Liver (tissue), 9 donors: ENCODE measurements around the gene CACNA1I. TPM values are rescaled to one million over a fixed set of nuclear protein-coding genes. Genes with fewer than 3 reads are reported as not detected.

Experiments used
- DNase-seq: peaks from one replicate; pipeline ENCODE4 v3.0.0-alpha.2; 2017; ENCODE audit warnings: low spot score
- H3K27ac ChIP-seq, 2 donors: one replicate each; pipeline ENCODE4 v1.7.0; 2013; ENCODE audit warnings: inconsistent platforms in 2 of 2, low read length in 2 of 2, control low read depth in 1 of 2, low read depth in 1 of 2, mild to moderate bottlenecking in 1 of 2
- H3K27me3 ChIP-seq, 4 donors: one replicate each; pipeline versions ENCODE4 v1.6.1 to v1.7.0; 2013; ENCODE audit warnings: low read length in 3 of 4, inconsistent platforms in 1 of 4, mild to moderate bottlenecking in 1 of 4, moderate library complexity in 1 of 4; ENCODE audit not compliant: control insufficient read depth in 4 of 4, insufficient read depth in 4 of 4
- H3K36me3 ChIP-seq, 4 donors: one replicate each; pipeline versions ENCODE4 v1.6.1 to v1.7.0; 2013; ENCODE audit warnings: low read length in 3 of 4, mild to moderate bottlenecking in 3 of 4, low read depth in 1 of 4, moderate library complexity in 1 of 4; ENCODE audit not compliant: control insufficient read depth in 4 of 4, insufficient read depth in 3 of 4
- H3K4me1 ChIP-seq, 4 donors: one replicate each; pipeline versions ENCODE4 v1.6.1 to v1.7.0; 2013; ENCODE audit warnings: low read length in 3 of 4, mild to moderate bottlenecking in 3 of 4, moderate library complexity in 1 of 4; ENCODE audit not compliant: control insufficient read depth in 4 of 4, insufficient read depth in 4 of 4
- H3K4me3 ChIP-seq, 3 donors: one replicate each; pipeline versions ENCODE4 v1.6.1 to v1.7.0; 2013; ENCODE audit warnings: low read length in 3 of 3, control low read depth in 1 of 3, low read depth in 1 of 3, mild to moderate bottlenecking in 1 of 3
- H3K9ac ChIP-seq, 2 donors: one replicate each; pipeline ENCODE4 v1.7.0; 2013; ENCODE audit warnings: low read length in 2 of 2, mild to moderate bottlenecking in 2 of 2, moderate library complexity in 2 of 2, control low read depth in 1 of 2, low read depth in 1 of 2
- H3K9me3 ChIP-seq, 4 donors: one replicate each; pipeline versions ENCODE4 v1.6.1 to v1.7.0; 2013; ENCODE audit warnings: low read length in 3 of 4; ENCODE audit not compliant: control insufficient read depth in 4 of 4
- EGR1 ChIP-seq, 2 donors: IDR thresholded peaks; 2 replicates each; pipeline ENCODE4 v1.6.1; 2016 to 2018; ENCODE audit warnings: antibody characterized with exemption in 2 of 2, low read depth in 2 of 2
- GABPA ChIP-seq, 2 donors: IDR thresholded peaks in 1 of 2; conservative IDR thresholded peaks in 1 of 2; 2 replicates each; pipeline ENCODE4 v1.6.1; 2016; ENCODE audit warnings: antibody characterized with exemption in 2 of 2, mild to moderate bottlenecking in 1 of 2, moderate library complexity in 1 of 2
- HNF4A ChIP-seq, 2 donors: conservative IDR thresholded peaks; 2 replicates each; pipeline ENCODE4 v1.6.1; 2016; ENCODE audit warnings: antibody characterized with exemption in 2 of 2, mild to moderate bottlenecking in 2 of 2
- HNF4G ChIP-seq: IDR thresholded peaks from 2 replicates; pipeline ENCODE4 v1.6.1; 2016; ENCODE audit warnings: antibody characterized with exemption
- JUND ChIP-seq, 2 donors: IDR thresholded peaks; 2 replicates each; pipeline ENCODE4 v1.6.1; 2016; ENCODE audit warnings: antibody characterized with exemption in 2 of 2
- RAD21 ChIP-seq, 2 donors: IDR thresholded peaks; 2 replicates each; pipeline ENCODE4 v1.6.1; 2016; ENCODE audit warnings: antibody characterized with exemption in 2 of 2, mild to moderate bottlenecking in 2 of 2
- RXRA ChIP-seq, 2 donors: IDR thresholded peaks; 2 replicates each; pipeline ENCODE4 v1.6.1; 2017 to 2018; ENCODE audit warnings: antibody characterized with exemption in 2 of 2, mild to moderate bottlenecking in 1 of 2
- TAF1 ChIP-seq: conservative IDR thresholded peaks from 2 replicates; pipeline ENCODE4 v1.6.1; 2016; ENCODE audit warnings: antibody characterized with exemption, mild to moderate bottlenecking
- YY1 ChIP-seq: IDR thresholded peaks from 2 replicates; pipeline ENCODE4 v1.6.1; 2016; ENCODE audit warnings: antibody characterized with exemption, mild to moderate bottlenecking
- WGBS: extraction: QIAGEN DNeasy Blood & Tissue Kit; methylation state at CpG from one replicate; pipeline ENCODE4 v1.1.7; 2013; 5-methylcytosine and 5-hydroxymethylcytosine counted together
- polyA plus RNA-seq, 2 donors: library from polyadenylated mRNA; stranded (reverse) in 1 of 2; unstranded in 1 of 2; fragments of 200-250 nt in 1 of 2; fragments of >200 nt in 1 of 2; fragmentation: Nextera tagmentation in 1 of 2; extraction: Ambion mirVana in 1 of 2; gene quantifications; one replicate each; pipeline versions ENCODE4 v1.2.1 to v1.2.3, GENCODE V29; 2013 to 2015
- total RNA-seq, 2 donors: library from RNA; depleted of rRNA; stranded (reverse); fragments of >200 nt; gene quantifications; one replicate each; pipeline ENCODE4 v1.2.3, GENCODE V29; 2014
- TF ChIP-seq, protein P1 (sequence below): IDR thresholded peaks from 2 replicates; pipeline ENCODE4 v1.6.1; 2016; ENCODE audit warnings: antibody characterized with exemption
- TF ChIP-seq, protein P2 (sequence below): fragments of 150-350 bp; IDR thresholded peaks from 2 replicates; pipeline ENCODE4 v1.5.1; 2017; ENCODE audit warnings: improper control_type of control experiment, low read depth, low read length; ENCODE audit not compliant: missing input control
- TF ChIP-seq, protein P3 (sequence below): IDR thresholded peaks from 2 replicates; pipeline ENCODE4 v1.6.1; 2016; ENCODE audit warnings: antibody characterized with exemption, mild to moderate bottlenecking
- donor health status: healthy.
- donor health status: healthy.
- donor health status: healthy.
- donor health status: healthy.
- donor health status: healthy.

Gene CACNA1I
- total and polyA plus RNA-seq, 4 donors = under 0.01 to 0.14 (median 0.01) TPM; not detected in 1

DNA sequence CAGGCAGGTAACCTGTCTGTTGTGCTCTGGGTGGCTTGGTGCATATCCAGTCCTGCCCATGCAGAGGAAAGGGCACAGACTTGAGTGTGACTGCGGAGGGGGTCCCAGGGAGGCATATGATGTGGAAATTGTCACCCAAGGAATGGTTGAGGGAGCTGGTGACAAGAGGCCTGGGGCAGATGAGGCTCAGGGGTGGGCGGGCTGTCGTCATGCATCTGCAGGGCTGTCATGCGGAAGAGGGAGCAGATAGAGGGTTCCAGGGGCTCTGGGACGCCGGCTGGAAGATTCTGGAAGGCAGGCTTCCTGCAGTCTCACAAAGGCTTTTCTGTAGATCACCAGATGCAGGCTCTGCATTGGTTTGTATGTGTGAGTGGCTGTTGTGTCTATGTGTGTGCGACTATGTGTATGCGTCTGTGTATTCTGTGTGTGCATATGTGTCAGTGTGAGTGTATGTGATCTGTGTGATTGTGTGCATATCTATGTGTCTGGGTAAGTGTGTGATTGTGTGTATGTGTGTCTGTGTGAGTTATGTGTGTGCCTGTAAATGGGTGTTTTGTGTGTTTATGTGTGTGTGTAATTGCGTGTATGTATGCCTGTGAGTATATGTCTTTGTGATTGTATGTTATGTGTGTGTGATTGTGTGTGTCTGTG, 7.6 kb upstream of the CACNA1I start:
- DNase-seq = no peak
- Histone ChIP-seq H3K9ac (no peak overlapping the region), H3K4me3 (no peak overlapping the region), H3K36me3 (no peaks in the 10 kb centered on the region), H3K4me1 (peaks cover 0 to 4% (median 4%) of the 10 kb centered on the region in 4 donors), H3K27ac (no peak overlapping the region), H3K9me3 (no peaks in the 10 kb centered on the region), H3K27me3 (peaks cover 0 to 8% (median 0%) of the 10 kb centered on the region in 4 donors)
- TF ChIP-seq, protein P1, sequence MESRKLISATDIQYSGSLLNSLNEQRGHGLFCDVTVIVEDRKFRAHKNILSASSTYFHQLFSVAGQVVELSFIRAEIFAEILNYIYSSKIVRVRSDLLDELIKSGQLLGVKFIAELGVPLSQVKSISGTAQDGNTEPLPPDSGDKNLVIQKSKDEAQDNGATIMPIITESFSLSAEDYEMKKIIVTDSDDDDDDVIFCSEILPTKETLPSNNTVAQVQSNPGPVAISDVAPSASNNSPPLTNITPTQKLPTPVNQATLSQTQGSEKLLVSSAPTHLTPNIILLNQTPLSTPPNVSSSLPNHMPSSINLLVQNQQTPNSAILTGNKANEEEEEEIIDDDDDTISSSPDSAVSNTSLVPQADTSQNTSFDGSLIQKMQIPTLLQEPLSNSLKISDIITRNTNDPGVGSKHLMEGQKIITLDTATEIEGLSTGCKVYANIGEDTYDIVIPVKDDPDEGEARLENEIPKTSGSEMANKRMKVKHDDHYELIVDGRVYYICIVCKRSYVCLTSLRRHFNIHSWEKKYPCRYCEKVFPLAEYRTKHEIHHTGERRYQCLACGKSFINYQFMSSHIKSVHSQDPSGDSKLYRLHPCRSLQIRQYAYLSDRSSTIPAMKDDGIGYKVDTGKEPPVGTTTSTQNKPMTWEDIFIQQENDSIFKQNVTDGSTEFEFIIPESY = no peak
- TF ChIP-seq RAD21 (IDR thresholded peaks at IDR 0.05) (no peak), RXRA (IDR thresholded peaks at IDR 0.05) (no peak), JUND (IDR thresholded peaks at IDR 0.05) (no peak)
- TF ChIP-seq, protein P2, sequence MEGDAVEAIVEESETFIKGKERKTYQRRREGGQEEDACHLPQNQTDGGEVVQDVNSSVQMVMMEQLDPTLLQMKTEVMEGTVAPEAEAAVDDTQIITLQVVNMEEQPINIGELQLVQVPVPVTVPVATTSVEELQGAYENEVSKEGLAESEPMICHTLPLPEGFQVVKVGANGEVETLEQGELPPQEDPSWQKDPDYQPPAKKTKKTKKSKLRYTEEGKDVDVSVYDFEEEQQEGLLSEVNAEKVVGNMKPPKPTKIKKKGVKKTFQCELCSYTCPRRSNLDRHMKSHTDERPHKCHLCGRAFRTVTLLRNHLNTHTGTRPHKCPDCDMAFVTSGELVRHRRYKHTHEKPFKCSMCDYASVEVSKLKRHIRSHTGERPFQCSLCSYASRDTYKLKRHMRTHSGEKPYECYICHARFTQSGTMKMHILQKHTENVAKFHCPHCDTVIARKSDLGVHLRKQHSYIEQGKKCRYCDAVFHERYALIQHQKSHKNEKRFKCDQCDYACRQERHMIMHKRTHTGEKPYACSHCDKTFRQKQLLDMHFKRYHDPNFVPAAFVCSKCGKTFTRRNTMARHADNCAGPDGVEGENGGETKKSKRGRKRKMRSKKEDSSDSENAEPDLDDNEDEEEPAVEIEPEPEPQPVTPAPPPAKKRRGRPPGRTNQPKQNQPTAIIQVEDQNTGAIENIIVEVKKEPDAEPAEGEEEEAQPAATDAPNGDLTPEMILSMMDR = no peak
- 74% methylated on average over 9 of the region's 9 CpGs for whole genome bisulfite sequencing

DNA sequence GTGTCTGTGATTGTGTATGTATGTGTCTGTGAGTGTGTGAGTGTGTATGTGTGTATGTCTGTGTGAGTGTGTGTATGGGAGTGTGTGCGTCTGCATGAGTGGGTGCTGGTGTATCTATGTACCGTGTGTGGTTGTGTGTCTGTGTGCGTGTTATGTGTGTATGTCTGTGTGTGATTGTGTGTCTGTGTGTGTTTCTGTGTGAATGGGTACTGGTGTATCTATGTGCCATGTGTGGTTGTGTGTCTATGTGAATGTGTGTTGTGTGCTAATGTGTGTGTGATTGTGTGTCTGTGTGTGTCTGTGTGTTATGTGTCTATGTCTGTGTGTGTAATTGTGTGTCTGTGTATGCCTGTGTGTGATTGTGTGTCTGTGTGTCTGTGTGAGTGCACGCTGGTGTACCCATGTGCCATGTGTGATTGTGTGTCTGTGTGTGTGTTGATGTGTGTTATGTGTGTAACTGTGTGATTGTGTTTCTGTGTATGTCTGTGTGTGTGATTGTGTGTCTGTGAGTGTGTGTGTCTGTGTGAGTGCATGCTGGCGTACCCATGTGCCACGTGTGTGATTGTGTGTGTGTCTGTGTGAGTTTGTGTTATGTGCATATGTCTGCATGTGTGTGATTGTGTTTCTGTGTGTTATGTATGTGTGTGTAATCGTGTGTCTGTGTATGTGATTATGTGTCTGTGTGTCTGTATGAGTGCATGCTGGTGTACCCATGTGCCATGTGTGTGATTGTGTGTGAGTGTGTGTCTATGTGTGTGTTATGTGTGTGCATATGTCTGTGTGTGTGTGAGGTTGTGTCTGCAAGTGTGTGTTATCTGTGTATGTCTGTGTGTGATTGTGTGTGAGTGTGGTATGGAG, 6.8 kb upstream of the CACNA1I start:
- Histone ChIP-seq H3K27me3 (peaks cover 0 to 8% (median 0%) of the 10 kb centered on the region in 4 donors), H3K4me1 (no peaks in the 10 kb centered on the region), H3K27ac (no peak overlapping the region), H3K9ac (no peak overlapping the region), H3K4me3 (no peak overlapping the region), H3K9me3 (no peaks in the 10 kb centered on the region), H3K36me3 (no peaks in the 10 kb centered on the region)
- WGBS = 85% methylated on average over 7 of the region's 7 CpGs
- TF ChIP-seq HNF4G (no peak), RXRA (IDR thresholded peaks at IDR 0.05) (no peak), JUND (IDR thresholded peaks at IDR 0.05) (no peak), GABPA (IDR thresholded peaks at IDR 0.05 in 1 of 2, conservative IDR thresholded peaks at IDR 0.05 in 1 of 2) (no peak), YY1 (no peak), HNF4A (conservative IDR thresholded peaks at IDR 0.05) (no peak), TAF1 (no peak), EGR1 (IDR thresholded peaks at IDR 0.05; ENCODE audit: low read depth in 2 of 2) (no peak)
- TF ChIP-seq, protein P3, sequence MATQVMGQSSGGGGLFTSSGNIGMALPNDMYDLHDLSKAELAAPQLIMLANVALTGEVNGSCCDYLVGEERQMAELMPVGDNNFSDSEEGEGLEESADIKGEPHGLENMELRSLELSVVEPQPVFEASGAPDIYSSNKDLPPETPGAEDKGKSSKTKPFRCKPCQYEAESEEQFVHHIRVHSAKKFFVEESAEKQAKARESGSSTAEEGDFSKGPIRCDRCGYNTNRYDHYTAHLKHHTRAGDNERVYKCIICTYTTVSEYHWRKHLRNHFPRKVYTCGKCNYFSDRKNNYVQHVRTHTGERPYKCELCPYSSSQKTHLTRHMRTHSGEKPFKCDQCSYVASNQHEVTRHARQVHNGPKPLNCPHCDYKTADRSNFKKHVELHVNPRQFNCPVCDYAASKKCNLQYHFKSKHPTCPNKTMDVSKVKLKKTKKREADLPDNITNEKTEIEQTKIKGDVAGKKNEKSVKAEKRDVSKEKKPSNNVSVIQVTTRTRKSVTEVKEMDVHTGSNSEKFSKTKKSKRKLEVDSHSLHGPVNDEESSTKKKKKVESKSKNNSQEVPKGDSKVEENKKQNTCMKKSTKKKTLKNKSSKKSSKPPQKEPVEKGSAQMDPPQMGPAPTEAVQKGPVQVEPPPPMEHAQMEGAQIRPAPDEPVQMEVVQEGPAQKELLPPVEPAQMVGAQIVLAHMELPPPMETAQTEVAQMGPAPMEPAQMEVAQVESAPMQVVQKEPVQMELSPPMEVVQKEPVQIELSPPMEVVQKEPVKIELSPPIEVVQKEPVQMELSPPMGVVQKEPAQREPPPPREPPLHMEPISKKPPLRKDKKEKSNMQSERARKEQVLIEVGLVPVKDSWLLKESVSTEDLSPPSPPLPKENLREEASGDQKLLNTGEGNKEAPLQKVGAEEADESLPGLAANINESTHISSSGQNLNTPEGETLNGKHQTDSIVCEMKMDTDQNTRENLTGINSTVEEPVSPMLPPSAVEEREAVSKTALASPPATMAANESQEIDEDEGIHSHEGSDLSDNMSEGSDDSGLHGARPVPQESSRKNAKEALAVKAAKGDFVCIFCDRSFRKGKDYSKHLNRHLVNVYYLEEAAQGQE = no peak
- TF ChIP-seq, protein P1 = no peak
- TF ChIP-seq, protein P2 = no peak
- no peak for DNase-seq
